HEK293T (cell line): ENCODE data around the gene MCTP2.

Experiments used
- BHLHE40 ChIP-seq: fragments of 450-650 bp; IDR thresholded peaks from 2 replicates; pipeline ENCODE4 v1.6.1; 2016; ENCODE audit warnings: mild to moderate bottlenecking, moderate library complexity, borderline replicate concordance
- FOXK2 ChIP-seq: fragments of 450-650 bp; IDR thresholded peaks from 2 replicates; pipeline ENCODE4 v1.6.1; 2016; ENCODE audit warnings: mild to moderate bottlenecking
- FOXM1 ChIP-seq: fragments of 450-650 bp; IDR thresholded peaks from 2 replicates; pipeline ENCODE4 v1.6.1; 2017; ENCODE audit warnings: mild to moderate bottlenecking, borderline replicate concordance
- PKNOX1 ChIP-seq: fragments of 450-650 bp; IDR thresholded peaks from 2 replicates; pipeline ENCODE4 v1.6.1; 2016
- SP1 ChIP-seq: fragments of 450-650 bp; IDR thresholded peaks from 2 replicates; pipeline ENCODE4 v1.6.1; 2017
- TARDBP ChIP-seq: fragments of 450-650 bp; IDR thresholded peaks from 2 replicates; pipeline ENCODE4 v1.6.1; 2016
- ZNF384 ChIP-seq: fragments of 450-650 bp; IDR thresholded peaks from 2 replicates; pipeline ENCODE4 v1.6.1; 2016

DNA sequence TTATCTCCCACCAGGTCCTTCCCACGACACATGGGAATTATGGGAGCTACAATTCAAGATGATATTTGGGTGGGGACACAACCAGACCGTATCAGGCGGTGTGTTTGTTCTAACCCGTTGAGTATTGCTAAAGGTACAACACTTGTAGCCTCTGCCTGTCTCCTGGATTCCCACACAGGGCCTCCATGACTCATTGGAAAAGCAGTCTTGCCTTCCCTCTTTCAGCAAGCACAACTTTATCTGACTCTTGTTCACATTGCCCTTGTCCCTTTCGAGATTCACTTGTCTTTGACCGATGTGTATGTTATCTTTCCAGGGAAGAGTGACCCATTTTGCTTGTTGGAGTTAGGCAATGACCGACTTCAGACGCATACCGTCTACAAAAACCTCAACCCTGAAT lies 152.3 kb downstream of the MCTP2 start:
- TF ChIP-seq TARDBP, result no peak
- TF ChIP-seq SP1, result no peak
- TF ChIP-seq FOXK2, result no peak
- TF ChIP-seq PKNOX1, result no peak
- no peak for TF ChIP-seq ZNF384
- no peak for TF ChIP-seq FOXM1
- no peak for TF ChIP-seq BHLHE40
